HG03097 (cell line): ENCODE data around the gene C1D.
"Not testable (repeated sequence)": the region's sequence is repeated elsewhere in the genome, so short reads cannot be mapped to it uniquely, and the experiment has no call there.

ENCODE experiments used
- ATAC-seq: cut with Tn5 transposase; IDR thresholded peaks from one replicate; pipeline ENCODE4 v1.9.1; 2021; ENCODE audit not compliant: unreplicated experiment, low FRiP score

Gene C1D

DNA sequence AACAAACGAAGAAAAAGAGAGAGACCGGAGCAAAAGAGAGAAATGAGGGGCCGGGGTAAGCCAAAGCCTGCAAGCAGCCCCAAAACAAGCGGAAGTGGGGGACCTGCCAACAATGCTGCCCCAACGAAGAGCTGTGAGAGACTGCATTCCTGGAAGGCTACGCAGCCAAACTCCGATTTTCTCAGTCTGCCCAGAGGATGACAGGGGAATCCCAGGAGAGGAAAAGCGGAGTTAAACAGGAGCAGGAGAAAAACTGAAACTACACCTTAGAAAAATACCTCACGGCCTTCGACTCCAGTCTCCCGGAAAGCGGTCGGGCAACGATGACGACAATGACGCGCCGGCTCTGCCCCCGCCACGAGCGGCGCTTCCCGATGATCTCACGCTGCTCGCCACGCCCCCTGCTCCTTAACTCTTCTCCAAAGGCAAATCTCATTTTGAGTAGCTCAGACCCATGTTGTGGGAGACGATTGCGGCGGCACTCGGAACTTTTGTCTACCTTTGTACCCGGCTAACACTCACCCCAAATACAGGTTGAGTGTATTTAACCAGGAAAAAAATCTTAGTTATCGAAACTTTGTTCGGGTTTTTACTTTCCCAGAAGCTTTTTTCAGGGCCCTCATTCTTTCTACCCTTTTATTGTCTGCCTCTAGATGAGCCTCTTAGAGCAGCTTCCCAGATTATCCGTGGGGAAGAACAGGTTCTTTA is at the start of gene C1D:
TSS of gene C1D (minus strand) at position 325 of the 708 bp plus-strand sequence. CDS start 15,694 bp downstream, outside the sequence.
- peak; percentile 94 for ATAC-seq

- ATAC-seq, result no peak
These were observed 47.3 kb upstream of the C1D start for GRCh38 chr2:68110102-68110501.

GRCh38 chr2:68108120-68108519 is 45.3 kb upstream of the C1D start:
- no peak for ATAC-seq

DNA sequence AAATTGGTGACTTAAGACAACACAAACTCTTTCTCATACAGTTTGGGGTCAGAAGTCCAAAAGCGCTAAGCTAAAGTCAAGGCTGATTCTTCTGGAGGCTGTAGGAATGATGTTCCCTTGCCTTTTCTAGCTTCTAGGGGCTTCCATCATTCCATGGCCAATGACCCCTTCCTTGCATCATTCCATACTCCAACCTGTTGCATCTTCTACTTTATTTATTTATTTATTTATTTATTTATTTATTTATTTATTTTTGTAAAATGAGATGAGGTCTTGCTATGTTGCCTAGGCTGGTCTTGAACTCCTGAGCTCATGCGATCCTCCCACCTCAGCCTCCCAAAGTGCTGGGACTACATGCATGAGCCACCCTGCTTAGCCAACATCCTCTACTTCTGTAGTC is 44.7 kb upstream of the C1D start:
- ATAC-seq, result no peak

- no peak for ATAC-seq
These were observed 41.5 kb upstream of the C1D start for GRCh38 chr2:68104111-68104835.

DNA sequence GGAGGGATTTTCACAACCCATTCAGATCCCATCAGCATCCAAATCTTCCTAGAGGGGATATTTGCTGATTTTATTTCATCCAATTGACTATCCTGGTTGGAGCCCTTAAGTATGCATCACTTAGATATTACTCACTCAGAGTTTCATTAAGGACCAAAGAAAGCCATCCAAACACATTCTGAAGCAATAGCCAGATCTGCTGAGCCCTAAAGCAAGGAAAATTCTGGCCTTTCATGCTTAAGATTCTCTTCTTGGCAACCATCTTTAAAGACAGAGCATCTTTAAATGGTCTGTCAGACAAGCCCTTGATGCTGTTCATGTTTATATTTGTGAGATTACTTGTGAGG is 40.9 kb upstream of the C1D start:
- ATAC-seq, result no peak

GRCh38 chr2:68103030-68103708 is 40.4 kb upstream of the C1D start:
- ATAC-seq, result no peak

DNA sequence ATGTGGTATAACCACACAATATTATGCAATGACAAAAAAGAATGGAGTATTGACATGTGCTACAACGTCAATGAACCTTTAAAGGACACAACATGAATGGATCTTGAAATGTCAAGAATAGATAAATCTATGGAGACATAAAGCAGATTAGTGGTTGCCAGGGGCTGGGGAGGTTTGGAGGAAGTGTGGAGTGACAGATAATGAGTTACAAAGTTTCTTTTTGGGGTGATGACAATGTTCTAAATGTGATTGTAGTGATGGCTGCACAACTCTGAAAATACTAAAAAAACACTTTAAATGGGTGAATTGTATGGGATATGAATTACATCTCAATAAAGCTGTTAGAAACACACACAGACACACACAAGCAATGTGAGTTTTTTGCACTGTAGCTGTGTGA is 37.4 kb upstream of the C1D start:
- no peak for ATAC-seq

DNA sequence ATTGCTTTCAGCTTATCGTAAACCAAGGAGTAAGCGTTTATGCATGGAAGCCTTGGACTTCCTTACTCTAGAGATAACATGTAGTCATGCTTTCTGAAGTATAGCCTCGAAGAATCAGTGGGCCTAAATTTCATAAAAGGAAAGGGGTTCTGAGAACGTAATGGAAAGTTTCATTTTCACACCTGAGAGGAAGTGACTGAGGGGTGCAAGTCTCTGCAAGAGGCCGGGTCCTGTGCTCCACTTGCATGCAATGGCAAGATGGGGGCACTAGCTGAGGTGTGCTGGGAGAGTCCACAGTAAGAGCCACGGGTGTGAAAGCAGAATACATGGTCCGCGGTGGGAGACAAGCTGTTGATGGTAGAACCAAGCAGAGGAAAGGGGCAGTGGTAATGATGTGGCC is 36.5 kb upstream of the C1D start:
- ATAC-seq, result no peak

DNA sequence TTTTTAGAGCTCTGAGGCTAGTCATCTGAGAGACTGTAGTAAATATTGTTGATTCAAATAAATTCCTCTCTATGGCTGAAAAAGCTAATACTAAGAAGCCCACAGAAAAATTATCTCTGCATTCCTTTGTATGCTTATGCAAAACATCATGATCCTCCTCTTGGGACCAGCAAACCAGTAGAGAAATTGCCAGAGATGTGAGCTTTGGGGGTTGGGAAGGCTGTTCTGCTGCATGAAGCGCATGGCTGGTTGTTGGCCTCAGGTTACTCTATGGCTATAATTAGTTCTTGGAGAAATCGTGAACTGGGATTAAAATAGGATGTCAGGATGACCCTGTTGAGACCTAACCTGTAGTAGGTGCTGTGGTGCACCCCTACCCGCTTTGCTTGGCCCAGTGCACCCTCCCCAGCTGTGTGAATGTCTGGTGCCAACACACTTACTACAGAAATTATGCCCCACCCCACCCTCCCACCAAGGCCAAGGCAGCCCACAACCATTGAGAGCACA is 35.5 kb upstream of the C1D start:
- no peak for ATAC-seq

DNA sequence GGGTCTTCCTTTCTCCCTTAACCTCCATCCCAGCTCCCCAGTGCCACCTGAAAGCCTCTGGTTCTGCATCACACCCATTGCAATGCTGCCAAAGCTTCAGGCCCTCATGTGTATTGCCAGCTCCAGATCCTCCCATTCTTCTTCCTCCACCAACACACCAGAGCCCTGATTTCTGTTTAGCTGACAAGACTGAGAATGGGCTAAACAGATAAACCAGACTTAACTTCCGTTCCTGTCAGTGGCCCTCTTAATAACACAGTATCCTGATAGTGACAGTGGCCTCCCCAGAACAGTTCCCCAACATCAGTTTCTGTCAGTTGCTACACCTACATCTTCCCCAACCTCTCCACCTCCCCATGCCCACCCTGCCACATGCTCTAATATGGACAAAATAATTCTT is 31.3 kb upstream of the C1D start:
- no peak for ATAC-seq

DNA sequence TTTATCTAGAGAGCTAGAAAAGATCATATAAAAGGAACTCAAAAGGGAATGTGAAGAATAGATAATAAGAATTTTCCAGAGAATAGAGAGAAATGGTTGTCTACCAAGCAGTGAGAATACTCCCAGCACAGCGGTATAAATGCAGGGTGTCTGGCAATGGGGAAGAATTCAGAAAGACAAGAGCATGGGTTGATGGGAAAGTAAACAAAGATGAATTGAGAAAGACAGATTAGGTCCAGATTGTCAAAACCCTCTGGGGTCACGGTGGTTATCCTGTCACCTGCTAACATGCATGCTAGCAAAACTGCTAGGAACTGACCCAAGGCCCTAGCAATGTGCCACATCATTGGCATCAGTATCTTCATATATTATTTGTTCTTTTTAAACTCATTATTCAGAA is 30.8 kb upstream of the C1D start:
- no peak for ATAC-seq

GRCh38 chr2:68091439-68092034 is 28.7 kb upstream of the C1D start:
- ATAC-seq, result no peak

- ATAC-seq, result no peak
These were observed 27.2 kb upstream of the C1D start for GRCh38 chr2:68089961-68090360.

DNA sequence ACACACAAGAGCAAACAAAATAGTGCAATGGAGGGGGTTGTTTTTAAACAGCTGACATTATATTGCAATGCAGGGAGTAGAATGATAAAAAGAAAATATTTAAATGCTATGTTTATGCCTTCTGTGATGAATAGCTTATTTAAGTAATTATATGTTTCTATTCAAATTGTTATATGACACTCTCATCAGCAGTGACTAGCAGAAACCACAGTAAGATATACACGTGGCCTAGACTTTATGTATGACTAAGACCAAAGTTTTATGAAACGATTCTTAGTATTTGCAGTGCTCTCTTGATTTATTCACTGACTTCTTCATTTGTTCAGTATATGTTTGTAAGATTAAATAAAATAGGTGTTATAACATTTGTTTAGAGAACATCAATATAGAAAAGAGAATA is 26.1 kb upstream of the C1D start:
- ATAC-seq, result no peak

DNA sequence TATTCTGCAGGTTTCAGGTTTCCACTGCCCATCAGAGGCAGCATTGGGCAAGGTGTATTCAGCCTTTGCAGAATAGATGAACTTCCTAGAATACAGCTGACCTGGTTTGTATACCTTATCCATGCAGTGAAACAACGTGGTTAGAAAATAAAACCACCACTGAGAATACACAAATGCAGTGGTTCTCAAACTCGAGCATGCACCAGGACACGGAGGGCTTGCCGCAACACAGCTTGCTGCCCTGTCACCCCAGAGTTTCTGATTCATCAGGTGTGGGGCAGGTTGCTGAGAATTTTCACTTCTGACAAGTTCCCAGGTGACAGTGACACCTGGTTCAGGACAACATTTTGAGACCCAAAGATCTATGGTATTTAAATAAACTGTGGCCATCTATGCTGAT is 23.4 kb upstream of the C1D start:
- no peak for ATAC-seq

- ATAC-seq, result no peak
These were observed 20.5 kb upstream of the C1D start for GRCh38 chr2:68083346-68083745.

GRCh38 chr2:68074050-68074449 is 11.2 kb upstream of the C1D start:
- ATAC-seq, result no peak

DNA sequence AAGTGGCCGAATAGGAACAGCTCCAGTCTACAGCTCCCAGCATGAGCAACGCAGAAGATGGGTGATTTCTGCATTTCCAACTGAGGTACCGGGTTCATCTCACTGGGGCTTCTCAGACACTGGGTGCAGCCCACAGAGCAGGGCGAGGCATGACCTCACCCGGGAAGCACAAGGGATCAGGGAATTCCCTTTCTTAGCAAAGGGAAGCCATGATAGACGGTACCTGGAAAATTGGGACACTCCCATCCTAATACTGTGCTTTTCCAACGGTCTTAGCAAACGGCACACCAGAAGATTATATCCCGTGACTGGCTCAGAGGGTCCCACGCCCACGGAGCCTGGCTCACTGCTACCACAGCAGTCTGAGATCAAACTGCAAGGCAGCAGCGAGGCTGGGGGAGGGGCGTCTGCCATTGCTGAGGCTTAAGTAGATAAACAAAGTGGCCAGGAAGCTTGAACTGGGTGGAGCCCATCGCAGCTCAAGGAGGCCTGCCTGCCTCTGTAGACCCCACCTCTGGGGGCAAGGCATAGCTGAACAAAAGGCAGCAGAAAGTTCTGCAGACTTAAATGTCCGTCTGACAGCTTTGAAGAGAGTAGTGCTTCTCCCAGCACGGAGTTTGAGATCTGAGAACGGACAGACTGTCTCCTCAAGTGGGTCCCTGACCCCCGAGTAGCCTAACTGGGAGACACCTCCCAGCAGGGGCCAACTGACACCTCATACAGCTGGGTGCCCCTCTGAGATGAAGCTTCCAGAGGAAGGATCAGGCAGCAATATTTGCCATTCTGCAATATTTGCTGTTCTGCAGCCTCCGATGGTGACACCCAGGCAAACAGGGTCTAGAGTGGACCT is 1.2 kb upstream of the C1D start:
- not testable (repeated sequence) for ATAC-seq

GRCh38 chr2:68060652-68061051 is 2.2 kb downstream of the C1D start:
- ATAC-seq, result no peak
